Hepatocyte (in vitro differentiated cells): ENCODE data around the gene MYO1B.

Experiments used
- EZH2 ChIP-seq: fragments of 200-600 bp; sonication (generic); IDR thresholded peaks from 2 replicates; pipeline ENCODE4 v1.6.1; 2016; ENCODE audit warnings: antibody characterized with exemption, mild to moderate bottlenecking, borderline replicate concordance
- EZH2phosphoT487 ChIP-seq: fragments of 200-600 bp; sonication (generic); IDR thresholded peaks from one replicate; pipeline ENCODE4 v1.6.1; 2018; ENCODE audit warnings: antibody characterized with exemption, mild to moderate bottlenecking, low read depth, moderate library complexity; ENCODE audit not compliant: unreplicated experiment, severe bottlenecking
- TF ChIP-seq, protein P1 (sequence below): fragments of 200-600 bp; sonication (generic); IDR thresholded peaks from 2 replicates; pipeline ENCODE4 v1.5.1; 2016; ENCODE audit warnings: antibody characterized with exemption, mild to moderate bottlenecking; ENCODE audit not compliant: poor library complexity

DNA sequence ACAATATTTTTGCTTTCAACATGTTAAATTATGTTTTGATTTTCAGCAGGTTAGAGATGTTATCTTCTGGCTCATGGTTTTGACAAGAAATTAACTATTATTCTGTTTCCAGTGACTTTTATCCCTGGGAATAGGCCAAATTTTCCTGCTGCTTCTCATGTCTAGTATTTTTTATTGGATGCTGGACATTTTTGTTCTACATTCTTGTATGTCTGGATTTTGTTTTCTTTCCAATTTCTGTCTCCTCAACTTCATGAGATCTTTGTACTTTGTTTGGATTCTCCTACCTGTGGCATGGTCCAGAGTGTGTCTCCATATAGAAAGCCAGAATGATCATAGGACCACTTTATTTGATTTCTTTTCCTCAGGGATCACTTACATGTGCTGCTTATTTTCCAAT lies 33.1 kb upstream of the MYO1B start:
- TF ChIP-seq, protein P1, sequence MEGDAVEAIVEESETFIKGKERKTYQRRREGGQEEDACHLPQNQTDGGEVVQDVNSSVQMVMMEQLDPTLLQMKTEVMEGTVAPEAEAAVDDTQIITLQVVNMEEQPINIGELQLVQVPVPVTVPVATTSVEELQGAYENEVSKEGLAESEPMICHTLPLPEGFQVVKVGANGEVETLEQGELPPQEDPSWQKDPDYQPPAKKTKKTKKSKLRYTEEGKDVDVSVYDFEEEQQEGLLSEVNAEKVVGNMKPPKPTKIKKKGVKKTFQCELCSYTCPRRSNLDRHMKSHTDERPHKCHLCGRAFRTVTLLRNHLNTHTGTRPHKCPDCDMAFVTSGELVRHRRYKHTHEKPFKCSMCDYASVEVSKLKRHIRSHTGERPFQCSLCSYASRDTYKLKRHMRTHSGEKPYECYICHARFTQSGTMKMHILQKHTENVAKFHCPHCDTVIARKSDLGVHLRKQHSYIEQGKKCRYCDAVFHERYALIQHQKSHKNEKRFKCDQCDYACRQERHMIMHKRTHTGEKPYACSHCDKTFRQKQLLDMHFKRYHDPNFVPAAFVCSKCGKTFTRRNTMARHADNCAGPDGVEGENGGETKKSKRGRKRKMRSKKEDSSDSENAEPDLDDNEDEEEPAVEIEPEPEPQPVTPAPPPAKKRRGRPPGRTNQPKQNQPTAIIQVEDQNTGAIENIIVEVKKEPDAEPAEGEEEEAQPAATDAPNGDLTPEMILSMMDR = no peak
- TF ChIP-seq EZH2 (no peak), EZH2phosphoT487 (no peak)
